Measurements from ENCODE around the gene POU5F1.
"Not testable (repeated sequence)": the region's sequence is repeated elsewhere in the genome, so short reads cannot be mapped to it uniquely, and the experiment has no call there.

Gene POU5F1

GRCh38 chr6:31192431-31193105 is 22.1 kb upstream of the POU5F1 start:
- FAIRE-seq, result peak; percentile 72
- not testable (repeated sequence) for DNase-seq (ENCODE audit: insufficient read length, low spot score)
- TF ChIP-seq POU2F2 (IDR thresholded peaks at IDR 0.05; ENCODE audit: low read depth, low read length), result peak; percentile 55; the same call in 1 of the 2 replicates

GRCh38 chr6:31190488-31190887 is 20.0 kb upstream of the POU5F1 start:
- DNase-seq (ENCODE audit: insufficient read length, low spot score) (no peak), FAIRE-seq (no peak)
- TF ChIP-seq POLR2AphosphoS5 (IDR thresholded peaks at IDR 0.05; ENCODE audit: low read depth, low read length) (no peak), SPI1 (IDR thresholded peaks at IDR 0.05; ENCODE audit: low read depth, low read length) (no peak), PAX5 (IDR thresholded peaks at IDR 0.05; ENCODE audit: insufficient read depth, low read length, severe bottlenecking) (no peak), POLR2A (IDR thresholded peaks at IDR 0.05; ENCODE audit: low read depth, low read length) (no peak), POU2F2 (IDR thresholded peaks at IDR 0.05; ENCODE audit: low read depth, low read length) (no peak), TAF1 (IDR thresholded peaks at IDR 0.05; ENCODE audit: low read depth, low read length) (no peak)

GRCh38 chr6:31189223-31189622 is 18.7 kb upstream of the POU5F1 start:
- not testable (repeated sequence) for FAIRE-seq; DNase-seq (ENCODE audit: insufficient read length, low spot score)

GRCh38 chr6:31187780-31188194 is 17.3 kb upstream of the POU5F1 start:
- DNase-seq (ENCODE audit: insufficient read length, low spot score), result no peak
- no peak for FAIRE-seq
- TF ChIP-seq PAX5 (IDR thresholded peaks at IDR 0.05; ENCODE audit: insufficient read depth, low read length, severe bottlenecking) (no peak), POU2F2 (IDR thresholded peaks at IDR 0.05; ENCODE audit: low read depth, low read length) (no peak), SPI1 (IDR thresholded peaks at IDR 0.05; ENCODE audit: low read depth, low read length) (no peak), POLR2AphosphoS5 (IDR thresholded peaks at IDR 0.05; ENCODE audit: low read depth, low read length) (no peak), TAF1 (IDR thresholded peaks at IDR 0.05; ENCODE audit: low read depth, low read length) (no peak), POLR2A (IDR thresholded peaks at IDR 0.05; ENCODE audit: low read depth, low read length) (no peak)

- DNase-seq (ENCODE audit: insufficient read length, low spot score) (no peak), FAIRE-seq (peak; percentile 69)
Observed at GRCh38 chr6:31186052-31186734, 15.7 kb upstream of the POU5F1 start.

GRCh38 chr6:31185695-31186051 is 15.2 kb upstream of the POU5F1 start:
- DNase-seq (ENCODE audit: insufficient read length, low spot score), result not testable (repeated sequence)
- FAIRE-seq, result peak; percentile 20

More at GRCh38 chr6:31186052-31186734, 15.7 kb upstream of the POU5F1 start:
- TF ChIP-seq SPI1 (IDR thresholded peaks at IDR 0.05; ENCODE audit: low read depth, low read length) (no peak), TAF1 (IDR thresholded peaks at IDR 0.05; ENCODE audit: low read depth, low read length) (no peak), POU2F2 (IDR thresholded peaks at IDR 0.05; ENCODE audit: low read depth, low read length) (no peak), POLR2AphosphoS5 (IDR thresholded peaks at IDR 0.05; ENCODE audit: low read depth, low read length) (no peak), POLR2A (IDR thresholded peaks at IDR 0.05; ENCODE audit: low read depth, low read length) (no peak), PAX5 (IDR thresholded peaks at IDR 0.05; ENCODE audit: insufficient read depth, low read length, severe bottlenecking) (no peak)

GRCh38 chr6:31183859-31184258 is 13.4 kb upstream of the POU5F1 start:
- not testable (repeated sequence) for FAIRE-seq

GRCh38 chr6:31183287-31183686 is 12.8 kb upstream of the POU5F1 start:
- not testable (repeated sequence) for FAIRE-seq; DNase-seq (ENCODE audit: insufficient read length, low spot score)

More at GRCh38 chr6:31183859-31184258, 13.4 kb upstream of the POU5F1 start:
- DNase-seq (ENCODE audit: insufficient read length, low spot score), result not testable (repeated sequence)

GRCh38 chr6:31180500-31180899 is 10.0 kb upstream of the POU5F1 start:
- FAIRE-seq (no peak), DNase-seq (ENCODE audit: insufficient read length, low spot score) (no peak)
- TF ChIP-seq PAX5 (IDR thresholded peaks at IDR 0.05; ENCODE audit: insufficient read depth, low read length, severe bottlenecking), result no peak

- no peak for TF ChIP-seq TAF1 (IDR thresholded peaks at IDR 0.05; ENCODE audit: low read depth, low read length)
- no peak for TF ChIP-seq POLR2AphosphoS5 (IDR thresholded peaks at IDR 0.05; ENCODE audit: low read depth, low read length)
- TF ChIP-seq POLR2A (IDR thresholded peaks at IDR 0.05; ENCODE audit: low read depth, low read length), result no peak
- no peak for TF ChIP-seq SPI1 (IDR thresholded peaks at IDR 0.05; ENCODE audit: low read depth, low read length)
- no peak for TF ChIP-seq POU2F2 (IDR thresholded peaks at IDR 0.05; ENCODE audit: low read depth, low read length)
- TF ChIP-seq PAX5 (IDR thresholded peaks at IDR 0.05; ENCODE audit: insufficient read depth, low read length, severe bottlenecking), result no peak
- DNase-seq (ENCODE audit: insufficient read length, low spot score) (no peak), FAIRE-seq (no peak)
Observed at GRCh38 chr6:31179896-31180295, 9.4 kb upstream of the POU5F1 start.

GRCh38 chr6:31179042-31179386 is 8.5 kb upstream of the POU5F1 start:
- TF ChIP-seq SPI1 (IDR thresholded peaks at IDR 0.05; ENCODE audit: low read depth, low read length) (no peak), TAF1 (IDR thresholded peaks at IDR 0.05; ENCODE audit: low read depth, low read length) (no peak), POLR2AphosphoS5 (IDR thresholded peaks at IDR 0.05; ENCODE audit: low read depth, low read length) (no peak), PAX5 (IDR thresholded peaks at IDR 0.05; ENCODE audit: insufficient read depth, low read length, severe bottlenecking) (no peak), POLR2A (IDR thresholded peaks at IDR 0.05; ENCODE audit: low read depth, low read length) (no peak), POU2F2 (IDR thresholded peaks at IDR 0.05; ENCODE audit: low read depth, low read length) (no peak)
- no peak for DNase-seq (ENCODE audit: insufficient read length, low spot score)
- FAIRE-seq, result peak; percentile 43
